Eye (tissue), 1 donor: ENCODE data around the gene DUOX1.

Experiments
- DNase-seq: peaks from one replicate; pipeline ENCODE4 v3.0.0-alpha.2; 2015

Gene DUOX1

GRCh38 chr15:45106002-45106790 lies 23.6 kb upstream of the DUOX1 start:
- DNase-seq: no peak

- DNase-seq: no peak
Measured at GRCh38 chr15:45107941-45108630, 21.7 kb upstream of the DUOX1 start.

- DNase-seq: no peak
Measured at GRCh38 chr15:45110256-45110820, 19.5 kb upstream of the DUOX1 start.

GRCh38 chr15:45111390-45112142 lies 18.2 kb upstream of the DUOX1 start:
- no peak for DNase-seq

GRCh38 chr15:45112143-45112590 lies 17.6 kb upstream of the DUOX1 start:
- peak; percentile 66 for DNase-seq

GRCh38 chr15:45112591-45113379 lies 17.0 kb upstream of the DUOX1 start:
- peak; percentile 55 for DNase-seq

- DNase-seq: no peak
Measured at GRCh38 chr15:45113380-45113990, 16.3 kb upstream of the DUOX1 start.

- peak; percentile 31 for DNase-seq
Measured at GRCh38 chr15:45114076-45114750, 15.6 kb upstream of the DUOX1 start, which contains the start of the genes DUOX2 and DUOXA2. Gene DUOX2, minus strand, starts transcription at chr15:45114172. Its CDS starts 761 bp downstream, at chr15:45113411. Gene DUOXA2, plus strand, starts transcription at chr15:45114326. Its CDS starts 280 bp downstream, at chr15:45114606.

GRCh38 chr15:45114751-45115085 lies 15.1 kb upstream of the DUOX1 start:
- DNase-seq: no peak

- DNase-seq: no peak
Measured at GRCh38 chr15:45115312-45115820, 14.4 kb upstream of the DUOX1 start.

- no peak for DNase-seq
Measured at GRCh38 chr15:45116006-45116481, 13.8 kb upstream of the DUOX1 start.

- peak; percentile 60 for DNase-seq
Measured at GRCh38 chr15:45116482-45117307, 13.1 kb upstream of the DUOX1 start.

- DNase-seq: no peak
Measured at GRCh38 chr15:45117308-45118130, 12.3 kb upstream of the DUOX1 start.

- DNase-seq: peak; percentile 98
Measured at GRCh38 chr15:45118131-45118588, 11.6 kb upstream of the DUOX1 start.

GRCh38 chr15:45118996-45119395 lies 10.8 kb upstream of the DUOX1 start:
- DNase-seq: no peak

- DNase-seq: no peak
Measured at GRCh38 chr15:45120081-45120972, 9.5 kb upstream of the DUOX1 start.

GRCh38 chr15:45121020-45121419 lies 8.8 kb upstream of the DUOX1 start:
- no peak for DNase-seq
